Loucy (cell line): ENCODE measurements around the gene DCPS.

Experiments
- CTCF ChIP-seq: fragments of 200-600 bp; sonication (generic); conservative IDR thresholded peaks from 2 replicates; pipeline ENCODE4 v1.5.1; 2014; ENCODE audit warnings: mild to moderate bottlenecking, antibody characterized with exemption, low read length
- EZH2phosphoT487 ChIP-seq: fragments of 200-600 bp; IDR thresholded peaks from 2 replicates; pipeline ENCODE4 v1.6.1; 2018; ENCODE audit warnings: antibody characterized with exemption, mild to moderate bottlenecking, moderate library complexity, borderline replicate concordance

GRCh38 chr11:126308271-126308671, 4.4 kb downstream of the DCPS start:
- TF ChIP-seq CTCF (no peak), EZH2phosphoT487 (no peak)
